HEK293 (cell line): Measurements from ENCODE around the gene TSPEAR.

Experiments
- CTCF ChIA-PET: fragments of 350-600 bp; formaldehyde crosslinking; extraction: SDS; loops from one replicate; lab custom pipeline; 2021; ENCODE audit warnings: antibody characterized with exemption; lab: Yijun Ruan, JAX
- POLR2A ChIA-PET: fragments of 300-600 bp; formaldehyde crosslinking; extraction: SDS; loops from one replicate; lab custom pipeline; 2020; ENCODE audit warnings: antibody characterized with exemption, inconsistent platforms; lab: Yijun Ruan, JAX
- H3K27ac ChIP-seq: fragments of 200-500 bp; sonication (Bioruptor generic); 2 replicates; pipeline ENCODE4 v1.5.1; 2014; ENCODE audit warnings: low read depth, low read length, control low read depth, inconsistent platforms; ENCODE audit errors: extremely low read depth
- H3K36me3 ChIP-seq, 2 experiments: fragments of 200-500 bp in 1 of 2; sonication (Bioruptor generic) in 1 of 2; 1 replicate in 1 of 2; 2 replicates in 1 of 2; pipeline ENCODE4 v1.5.1; 2014 to 2017; ENCODE audit warnings: inconsistent platforms in 2 of 2, low read length in 2 of 2; ENCODE audit not compliant: control insufficient read depth in 2 of 2, insufficient read depth in 1 of 2
- H3K4me1 ChIP-seq: fragments of 200-500 bp; sonication (Bioruptor generic); 2 replicates; pipeline ENCODE4 v1.5.1; 2014; ENCODE audit warnings: mild to moderate bottlenecking, low read length, inconsistent platforms; ENCODE audit not compliant: control insufficient read depth, insufficient read depth
- H3K4me3 ChIP-seq: 2 replicates; pipeline ENCODE4 v1.5.1; 2011; ENCODE audit warnings: low read depth, mild to moderate bottlenecking, control low read depth, low read length, moderate library complexity
- H3K9me3 ChIP-seq: fragments of 200-500 bp; sonication (Bioruptor generic); 2 replicates; pipeline ENCODE4 v1.5.1; 2014; ENCODE audit warnings: low read depth, low read length, inconsistent platforms; ENCODE audit not compliant: control insufficient read depth, insufficient read depth
- CTCF ChIP-seq: fragments of 450-650 bp; formaldehyde crosslinking; IDR thresholded peaks from 2 replicates; pipeline ENCODE4 v1.5.1; 2016; ENCODE audit warnings: missing biosample characterization, missing genetic modification characterization
- INSM2 ChIP-seq: fragments of 450-650 bp; formaldehyde crosslinking; IDR thresholded peaks from 2 replicates; pipeline ENCODE4 v1.5.1; 2016; ENCODE audit warnings: missing biosample characterization, missing genetic modification characterization
- KLF16 ChIP-seq: fragments of 450-650 bp; formaldehyde crosslinking; IDR thresholded peaks from 2 replicates; pipeline ENCODE4 v1.5.1; 2017; ENCODE audit warnings: missing biosample characterization, missing genetic modification characterization
- OVOL3 ChIP-seq: fragments of 450-650 bp; formaldehyde crosslinking; IDR thresholded peaks from 2 replicates; pipeline ENCODE4 v1.5.1; 2016; ENCODE audit warnings: missing biosample characterization, missing genetic modification characterization
- SALL2 ChIP-seq: fragments of 450-650 bp; formaldehyde crosslinking; IDR thresholded peaks from 2 replicates; pipeline ENCODE4 v1.5.0; 2017; ENCODE audit warnings: missing biosample characterization, mild to moderate bottlenecking, missing genetic modification characterization, borderline replicate concordance
- TRIM28 ChIP-seq: IDR thresholded peaks from 2 replicates; pipeline ENCODE4 v1.6.1; 2011; ENCODE audit warnings: low read length, control low read depth, borderline replicate concordance
- ZBTB6 ChIP-seq: fragments of 450-650 bp; formaldehyde crosslinking; IDR thresholded peaks from 2 replicates; pipeline ENCODE4 v1.5.1; 2017; ENCODE audit warnings: missing biosample characterization, missing genetic modification characterization
- ZNF138 ChIP-seq: fragments of 450-650 bp; formaldehyde crosslinking; IDR thresholded peaks from 2 replicates; pipeline ENCODE4 v1.5.1; 2016; ENCODE audit warnings: missing biosample characterization, missing genetic modification characterization, borderline replicate concordance
- ZNF292 ChIP-seq: fragments of 450-650 bp; formaldehyde crosslinking; IDR thresholded peaks from 2 replicates; pipeline ENCODE4 v1.5.1; 2016; ENCODE audit warnings: low read depth, missing biosample characterization, missing genetic modification characterization, borderline replicate concordance
- ZNF513 ChIP-seq: fragments of 450-650 bp; IDR thresholded peaks from 2 replicates; pipeline ENCODE4 v1.5.1; 2018; ENCODE audit warnings: missing biosample characterization, missing genetic modification characterization
- ZNF529 ChIP-seq: fragments of 450-650 bp; formaldehyde crosslinking; IDR thresholded peaks from 2 replicates; pipeline ENCODE4 v1.5.1; 2017; ENCODE audit warnings: missing genetic modification characterization, missing biosample characterization; ENCODE audit not compliant: insufficient replicate concordance
- ZNF624 ChIP-seq: fragments of 450-650 bp; formaldehyde crosslinking; IDR thresholded peaks from 2 replicates; pipeline ENCODE4 v1.5.1; 2017; ENCODE audit warnings: missing biosample characterization, missing genetic modification characterization
- ZNF658 ChIP-seq: fragments of 450-650 bp; formaldehyde crosslinking; IDR thresholded peaks from 2 replicates; pipeline ENCODE4; 2016; ENCODE audit warnings: missing biosample characterization, missing genetic modification characterization
- ZNF692 ChIP-seq: fragments of 450-650 bp; formaldehyde crosslinking; IDR thresholded peaks from 2 replicates; pipeline ENCODE4 v1.5.1; 2016; ENCODE audit warnings: missing biosample characterization, missing genetic modification characterization
- ZNF707 ChIP-seq: fragments of 450-650 bp; formaldehyde crosslinking; IDR thresholded peaks from 2 replicates; pipeline ENCODE4 v1.5.1; 2016; ENCODE audit warnings: missing biosample characterization, missing genetic modification characterization
- ZXDB ChIP-seq: fragments of 450-650 bp; formaldehyde crosslinking; IDR thresholded peaks from 2 replicates; pipeline ENCODE4 v1.5.1; 2016; ENCODE audit warnings: missing biosample characterization, missing genetic modification characterization
- TF ChIP-seq, protein P1 (sequence below): fragments of 450-650 bp; formaldehyde crosslinking; IDR thresholded peaks from 2 replicates; pipeline ENCODE4 v1.5.1; 2017; ENCODE audit warnings: missing biosample characterization, missing genetic modification characterization
- TF ChIP-seq, protein P2 (sequence below): fragments of 450-650 bp; formaldehyde crosslinking; IDR thresholded peaks from 2 replicates; pipeline ENCODE4 v1.5.1; 2017; ENCODE audit warnings: missing biosample characterization, missing genetic modification characterization

Gene TSPEAR

GRCh38 chr21:44654576-44655175, 56.7 kb downstream of the TSPEAR start, which contains the start of gene KRTAP12-4:
Gene KRTAP12-4 (minus strand): TSS chr21:44654659. CDS start chr21:44654614, 45 bp downstream.
- no peaks in the 10 kb centered on the region for H3K4me1 ChIP-seq
- TF ChIP-seq, protein P1, sequence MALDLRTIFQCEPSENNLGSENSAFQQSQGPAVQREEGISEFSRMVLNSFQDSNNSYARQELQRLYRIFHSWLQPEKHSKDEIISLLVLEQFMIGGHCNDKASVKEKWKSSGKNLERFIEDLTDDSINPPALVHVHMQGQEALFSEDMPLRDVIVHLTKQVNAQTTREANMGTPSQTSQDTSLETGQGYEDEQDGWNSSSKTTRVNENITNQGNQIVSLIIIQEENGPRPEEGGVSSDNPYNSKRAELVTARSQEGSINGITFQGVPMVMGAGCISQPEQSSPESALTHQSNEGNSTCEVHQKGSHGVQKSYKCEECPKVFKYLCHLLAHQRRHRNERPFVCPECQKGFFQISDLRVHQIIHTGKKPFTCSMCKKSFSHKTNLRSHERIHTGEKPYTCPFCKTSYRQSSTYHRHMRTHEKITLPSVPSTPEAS (tag by site-specific recombination), result no peak
- TF ChIP-seq INSM2 (tag by site-specific recombination) (no peak), SALL2 (tag by site-specific recombination) (no peak), ZNF529 (tag by site-specific recombination) (no peak), ZNF624 (no peak), TRIM28 (no peak), ZBTB6 (no peak), ZNF658 (tag by site-specific recombination) (no peak), ZNF138 (tag by site-specific recombination) (no peak), ZXDB (tag by site-specific recombination) (no peak), ZNF292 (tag by site-specific recombination) (no peak), KLF16 (tag by site-specific recombination) (no peak), OVOL3 (tag by site-specific recombination) (no peak), ZNF707 (tag by site-specific recombination) (no peak), ZNF692 (tag by site-specific recombination) (no peak), ZNF513 (tag by site-specific recombination) (no peak), CTCF (tag by site-specific recombination) (no peak)
- TF ChIP-seq, protein P2, sequence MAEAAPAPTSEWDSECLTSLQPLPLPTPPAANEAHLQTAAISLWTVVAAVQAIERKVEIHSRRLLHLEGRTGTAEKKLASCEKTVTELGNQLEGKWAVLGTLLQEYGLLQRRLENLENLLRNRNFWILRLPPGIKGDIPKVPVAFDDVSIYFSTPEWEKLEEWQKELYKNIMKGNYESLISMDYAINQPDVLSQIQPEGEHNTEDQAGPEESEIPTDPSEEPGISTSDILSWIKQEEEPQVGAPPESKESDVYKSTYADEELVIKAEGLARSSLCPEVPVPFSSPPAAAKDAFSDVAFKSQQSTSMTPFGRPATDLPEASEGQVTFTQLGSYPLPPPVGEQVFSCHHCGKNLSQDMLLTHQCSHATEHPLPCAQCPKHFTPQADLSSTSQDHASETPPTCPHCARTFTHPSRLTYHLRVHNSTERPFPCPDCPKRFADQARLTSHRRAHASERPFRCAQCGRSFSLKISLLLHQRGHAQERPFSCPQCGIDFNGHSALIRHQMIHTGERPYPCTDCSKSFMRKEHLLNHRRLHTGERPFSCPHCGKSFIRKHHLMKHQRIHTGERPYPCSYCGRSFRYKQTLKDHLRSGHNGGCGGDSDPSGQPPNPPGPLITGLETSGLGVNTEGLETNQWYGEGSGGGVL (tag by site-specific recombination), result no peak
- ChIA-PET CTCF (no interaction called here), POLR2A (no interaction called here)
- H3K27ac ChIP-seq, result no peak within 1 kb of the TSS
- H3K36me3 ChIP-seq, result no peaks in the 10 kb centered on the region
- H3K4me3 ChIP-seq, result no peak within 1 kb of the TSS
- no peaks in the 10 kb centered on the region for H3K9me3 ChIP-seq
